Measurements from ENCODE around the gene NREP.

DNA sequence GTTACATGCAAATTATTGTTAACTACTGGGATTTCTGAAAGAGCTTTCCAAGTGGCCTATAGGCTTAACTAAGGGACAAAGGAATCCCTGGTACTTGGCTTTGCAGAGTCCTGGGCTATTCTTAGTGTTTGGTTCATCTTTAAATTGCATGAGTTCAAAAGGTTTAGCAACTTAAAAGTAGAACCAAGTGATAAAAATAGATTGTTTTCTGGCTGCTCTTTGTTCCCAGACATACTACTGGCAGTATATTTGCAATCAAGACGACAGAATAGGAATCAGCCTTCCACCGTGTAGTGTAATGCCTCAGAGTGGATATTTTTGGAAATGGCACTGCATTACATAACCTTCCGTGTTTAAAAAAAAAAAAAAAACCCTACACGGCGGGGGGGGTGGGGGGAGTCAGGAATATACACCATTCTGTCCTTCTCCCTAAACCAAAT, 1.0 kb downstream of the NREP start:
- TF ChIP-seq SUZ12 (IDR thresholded peaks at IDR 0.05; ENCODE audit: extremely low read depth, insufficient read depth, insufficient read length) (no peak), YY1 (IDR thresholded peaks at IDR 0.05; ENCODE audit: insufficient read depth, insufficient read length) (no peak), ZNF274 (IDR thresholded peaks at IDR 0.05; ENCODE audit: low read depth, low read length) (no peak)
